ENCODE results near the gene CROCC2.

The CROCC2 gene

DNA sequence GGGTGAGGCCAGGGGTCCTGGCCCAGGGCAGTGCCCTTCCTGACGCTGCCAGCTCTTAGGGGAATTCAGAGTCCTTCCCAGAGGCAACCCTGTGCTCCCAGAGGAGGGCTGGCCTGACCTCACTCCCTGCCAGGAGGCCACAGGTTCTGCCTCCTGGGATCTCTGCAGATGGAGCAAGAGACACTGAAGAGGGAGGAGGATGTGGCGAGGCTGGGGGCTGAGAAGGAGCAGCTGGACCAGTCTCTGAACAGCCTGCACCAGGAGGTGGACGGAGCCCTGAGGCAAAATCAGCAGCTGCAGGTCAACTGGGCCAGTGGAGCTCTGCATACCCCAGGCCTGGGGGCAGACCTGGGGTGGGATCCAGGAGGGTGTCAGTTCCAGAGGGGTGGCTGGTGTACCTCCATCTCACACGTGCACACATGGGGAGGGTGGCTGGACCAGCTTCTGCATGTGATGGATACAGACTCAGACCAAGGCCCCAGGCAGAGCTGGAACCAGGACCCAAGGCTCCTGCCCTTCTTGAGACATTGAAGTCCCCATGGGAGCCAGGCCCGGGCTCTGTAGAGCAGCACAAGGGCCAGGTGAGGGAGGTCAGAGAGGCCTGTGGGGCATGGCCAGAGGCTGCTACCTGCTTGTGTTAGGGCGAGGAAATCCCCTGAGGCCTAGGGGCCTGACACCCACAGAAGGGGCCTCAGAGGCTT, 82.6 kb downstream of the CROCC2 start:
- Mint-ChIP-seq H3K4me1 (no peaks in the 10 kb centered on the region), H3K36me3 (ENCODE audit: low read depth) (no peaks in the 10 kb centered on the region), H3K27me3 (no peaks in the 10 kb centered on the region), H3K9me3 (no peaks in the 10 kb centered on the region), H3K4me3 (no peak overlapping the region), H3K27ac (no peak overlapping the region)
- DNase-seq (no peak), ATAC-seq (no peak)

DNA sequence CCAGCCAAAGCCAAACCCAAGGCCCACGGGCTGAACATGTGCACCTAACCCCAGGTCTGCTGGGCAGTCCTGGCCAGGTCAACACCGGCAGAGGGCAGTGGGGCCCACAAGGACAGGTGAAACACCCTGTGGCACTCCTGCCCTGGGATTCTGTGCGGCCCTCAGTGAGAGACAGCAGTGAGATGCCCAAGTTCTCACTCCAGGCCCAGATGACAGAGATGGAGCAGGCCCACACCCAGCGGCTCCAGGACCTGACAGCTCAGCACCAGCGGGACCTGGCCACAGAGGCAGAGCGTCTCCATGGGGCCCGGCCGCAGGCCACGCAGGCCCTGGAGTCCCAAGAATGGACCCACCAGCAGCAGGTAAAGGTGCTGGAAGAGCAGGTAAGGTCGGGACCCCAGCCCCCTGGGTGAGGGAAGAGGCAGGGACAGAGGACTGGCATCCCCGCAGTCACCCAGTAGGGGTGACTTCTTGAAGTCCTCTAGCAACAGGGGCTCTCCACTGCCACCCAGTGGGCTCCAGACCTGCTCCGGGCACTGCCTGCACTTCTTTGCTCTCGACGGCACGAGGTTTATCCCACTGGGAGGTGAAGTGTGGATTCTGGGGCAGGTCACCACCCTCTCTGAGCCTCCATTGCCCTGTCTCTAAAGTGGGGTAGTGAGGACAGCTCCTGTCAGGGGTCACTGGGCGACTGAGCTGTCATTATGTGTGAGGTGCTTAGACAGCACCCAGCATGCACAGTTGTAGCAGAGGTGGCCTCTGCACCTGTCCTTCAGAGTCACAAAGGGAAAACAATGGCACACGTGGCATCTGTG, 83.5 kb downstream of the CROCC2 start:
- DNase-seq (no peak), ATAC-seq (no peak)
- no peak overlapping the region for H3K4me3 Mint-ChIP-seq
- H3K4me1 Mint-ChIP-seq = no peaks in the 10 kb centered on the region
- no peaks in the 10 kb centered on the region for H3K36me3 Mint-ChIP-seq (ENCODE audit: low read depth)
- H3K9me3 Mint-ChIP-seq = no peaks in the 10 kb centered on the region
- no peak overlapping the region for H3K27ac Mint-ChIP-seq
- no peaks in the 10 kb centered on the region for H3K27me3 Mint-ChIP-seq

DNA sequence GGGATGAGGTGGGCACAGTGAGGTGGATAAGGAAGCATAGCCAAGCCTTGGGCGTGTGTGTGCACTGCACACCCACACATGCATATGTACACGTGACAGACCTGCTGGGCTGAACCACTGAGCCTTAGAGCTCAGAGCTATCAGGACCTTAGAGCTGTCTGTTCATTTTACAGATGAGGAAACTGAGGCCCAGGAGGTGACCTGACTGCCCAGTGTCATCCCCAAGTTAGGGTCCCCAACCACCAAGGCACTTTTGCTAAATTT, 84.1 kb downstream of the CROCC2 start:
- no peaks in the 10 kb centered on the region for H3K27me3 Mint-ChIP-seq
- no peaks in the 10 kb centered on the region for H3K9me3 Mint-ChIP-seq
- no peaks in the 10 kb centered on the region for H3K36me3 Mint-ChIP-seq (ENCODE audit: low read depth)
- no peaks in the 10 kb centered on the region for H3K4me1 Mint-ChIP-seq
- no peak overlapping the region for H3K4me3 Mint-ChIP-seq
- ATAC-seq (no peak), DNase-seq (no peak)
- H3K27ac Mint-ChIP-seq = no peak overlapping the region

DNA sequence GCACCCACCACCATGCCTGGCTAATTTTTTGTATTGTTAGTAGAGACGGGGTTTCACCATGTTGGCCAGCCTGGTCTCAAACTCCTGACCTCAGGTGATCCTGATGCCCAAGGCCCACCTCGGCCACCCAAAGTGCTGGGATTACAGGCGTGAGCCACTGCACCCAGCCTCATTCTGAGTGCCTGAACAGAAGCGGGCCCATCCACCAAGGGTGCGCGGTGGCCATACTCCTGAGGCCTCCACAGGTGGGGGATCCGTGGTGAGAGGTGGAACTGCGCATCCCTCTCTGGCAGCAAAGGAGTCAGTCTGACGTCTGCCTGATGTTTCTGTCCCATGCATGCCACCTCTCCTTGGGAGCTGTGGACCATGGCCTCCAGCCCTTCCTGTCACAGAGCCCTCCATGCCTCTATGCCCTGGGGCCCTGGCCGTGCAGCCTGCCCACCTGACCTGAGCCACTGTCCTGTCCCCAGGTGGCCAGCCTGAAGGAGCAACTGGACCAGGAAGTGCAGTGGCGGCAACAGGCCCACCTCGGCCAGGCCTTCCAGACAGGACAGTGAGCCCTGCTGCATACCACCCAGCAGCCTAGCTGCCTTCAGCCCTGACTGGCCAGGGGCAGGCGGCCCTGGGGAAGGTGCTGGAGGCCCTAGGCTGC, 84.7 kb downstream of the CROCC2 start:
- Mint-ChIP-seq H3K4me3 (no peak overlapping the region), H3K9me3 (no peaks in the 10 kb centered on the region), H3K27ac (no peak overlapping the region), H3K4me1 (no peaks in the 10 kb centered on the region), H3K27me3 (no peaks in the 10 kb centered on the region), H3K36me3 (ENCODE audit: low read depth) (no peaks in the 10 kb centered on the region)
- DNase-seq (no peak), ATAC-seq (no peak)

DNA sequence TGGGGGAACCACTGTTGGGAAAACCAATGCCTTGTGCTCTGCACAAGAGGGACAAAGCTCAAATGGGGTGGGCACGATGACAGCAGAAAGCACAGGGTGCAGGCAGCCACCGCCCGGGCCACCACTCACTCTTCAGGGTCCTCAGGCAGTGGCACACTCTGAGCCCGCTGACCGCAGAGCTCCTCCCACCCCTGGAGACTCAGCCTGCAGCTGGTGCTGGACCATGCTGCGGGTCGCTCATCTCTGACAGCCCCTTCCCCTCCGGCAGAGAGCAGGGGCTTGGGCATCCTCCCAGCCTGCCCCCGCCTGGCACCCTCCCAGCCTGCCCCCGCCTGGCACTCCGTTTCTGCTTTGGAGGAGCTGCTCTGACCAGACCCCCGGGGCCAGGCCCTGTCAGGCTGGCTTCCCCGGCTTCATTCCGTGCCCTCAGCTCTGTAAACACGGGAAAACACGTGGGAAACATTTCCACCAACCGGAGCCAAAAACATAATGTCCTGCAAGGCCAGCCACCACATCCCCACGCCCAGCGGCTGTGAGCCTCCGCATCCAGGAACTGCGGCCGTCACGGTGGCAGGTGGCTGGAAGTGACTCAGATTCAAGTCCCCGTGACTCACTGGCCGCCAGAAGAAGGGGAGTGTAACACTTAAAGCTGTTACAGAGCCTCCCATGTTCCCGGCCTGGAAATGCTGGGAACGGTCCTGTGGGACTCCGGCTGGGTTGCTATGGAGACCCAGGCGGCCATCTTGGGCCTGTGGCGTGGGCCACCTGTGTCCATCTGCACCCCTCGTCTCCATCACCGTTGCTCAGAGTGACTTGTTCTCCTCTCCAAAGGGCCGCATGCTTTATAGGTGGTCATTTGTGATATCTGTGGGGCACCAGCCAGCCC, 85.5 kb downstream of the CROCC2 start:
- H3K4me3 Mint-ChIP-seq = no peak overlapping the region
- DNase-seq = no peak

DNA sequence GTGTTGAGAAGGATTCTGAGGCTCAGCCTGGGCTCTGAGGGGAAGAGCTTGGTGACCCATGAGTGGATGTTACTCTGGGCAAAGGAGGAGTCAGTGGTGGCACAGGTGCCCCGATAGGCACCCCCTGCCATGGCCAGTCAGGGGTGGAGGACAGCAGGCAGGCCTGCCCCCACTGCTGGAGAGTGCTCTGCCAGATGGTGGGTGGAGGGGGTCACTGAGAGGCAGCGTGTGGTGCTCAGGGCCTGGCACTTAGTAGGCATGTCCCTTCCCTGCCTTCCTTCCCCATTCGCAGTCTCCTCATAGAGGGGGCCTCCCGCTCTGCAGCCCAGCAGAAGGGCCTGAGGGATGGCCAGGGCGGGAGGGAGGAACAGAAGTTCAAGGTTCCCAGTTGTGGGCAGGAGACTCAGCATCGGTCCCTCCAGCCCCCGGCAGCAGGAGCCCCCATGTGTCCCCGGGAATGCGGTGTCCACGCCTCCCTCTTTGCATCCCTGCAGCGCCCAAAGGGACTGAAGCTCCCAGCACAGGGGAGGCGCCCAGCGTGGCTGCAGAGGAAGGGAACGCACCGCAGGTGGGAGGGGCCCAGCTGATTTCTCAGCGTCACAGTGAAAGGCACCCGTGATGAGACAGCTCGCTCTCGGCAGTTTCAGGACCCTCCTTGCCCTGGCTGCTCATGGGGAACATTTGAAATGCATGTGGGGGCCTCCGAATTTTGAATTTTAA, 86.6 kb downstream of the CROCC2 start:
- Mint-ChIP-seq H3K27ac (no peak overlapping the region), H3K4me1 (peaks cover 6% of the 10 kb centered on the region), H3K4me3 (no peak overlapping the region), H3K9me3 (no peaks in the 10 kb centered on the region), H3K36me3 (ENCODE audit: low read depth) (no peaks in the 10 kb centered on the region), H3K27me3 (peaks cover 4% of the 10 kb centered on the region)
- ATAC-seq (no peak), DNase-seq (no peak)

More for the DNA sequence above, 85.5 kb downstream of the CROCC2 start:
- Mint-ChIP-seq H3K9me3 (no peaks in the 10 kb centered on the region), H3K4me1 (no peaks in the 10 kb centered on the region), H3K27me3 (no peaks in the 10 kb centered on the region), H3K27ac (no peak overlapping the region), H3K36me3 (ENCODE audit: low read depth) (no peaks in the 10 kb centered on the region)
- ATAC-seq = no peak

DNA sequence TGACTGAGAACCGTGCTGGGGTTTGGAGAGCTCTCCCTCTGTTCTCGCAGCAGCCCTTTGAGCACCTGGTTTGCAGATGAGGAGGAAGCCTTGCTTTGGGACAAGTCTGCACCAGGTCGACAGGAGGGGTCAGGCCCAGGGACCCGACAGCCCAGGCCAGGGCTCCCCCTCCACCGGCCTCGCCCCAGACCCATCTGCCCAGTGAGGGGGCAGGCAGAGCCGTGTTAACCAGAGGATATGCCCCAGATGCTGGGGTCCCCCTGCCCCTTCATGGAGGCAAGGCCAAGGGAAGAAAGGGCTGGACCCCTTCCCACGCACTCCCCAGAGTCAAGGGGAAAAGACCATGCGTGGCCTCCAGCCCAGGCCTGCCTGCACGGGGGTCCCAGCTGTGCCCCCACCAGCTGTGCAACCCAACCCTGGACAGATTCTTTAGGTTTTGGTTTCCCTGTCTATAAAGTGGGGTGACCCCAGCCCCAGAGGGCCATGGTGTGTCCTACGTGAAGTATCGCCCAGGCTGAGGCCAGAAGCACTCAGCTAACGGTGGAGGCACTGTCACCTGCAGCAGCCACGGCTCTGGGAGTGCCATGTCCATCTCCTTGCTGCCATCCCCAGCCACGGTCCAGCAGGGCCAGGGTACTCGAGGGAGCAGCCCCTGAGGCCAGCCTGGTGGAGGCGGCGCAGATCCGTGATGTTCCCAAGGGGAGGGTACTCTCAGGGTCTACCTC, 87.5 kb downstream of the CROCC2 start:
- Mint-ChIP-seq H3K36me3 (ENCODE audit: low read depth) (no peaks in the 10 kb centered on the region), H3K4me3 (no peak overlapping the region), H3K27me3 (peaks cover 4% of the 10 kb centered on the region), H3K27ac (no peak overlapping the region), H3K4me1 (peaks cover 6% of the 10 kb centered on the region), H3K9me3 (no peaks in the 10 kb centered on the region)
- DNase-seq (no peak), ATAC-seq (no peak)

DNA sequence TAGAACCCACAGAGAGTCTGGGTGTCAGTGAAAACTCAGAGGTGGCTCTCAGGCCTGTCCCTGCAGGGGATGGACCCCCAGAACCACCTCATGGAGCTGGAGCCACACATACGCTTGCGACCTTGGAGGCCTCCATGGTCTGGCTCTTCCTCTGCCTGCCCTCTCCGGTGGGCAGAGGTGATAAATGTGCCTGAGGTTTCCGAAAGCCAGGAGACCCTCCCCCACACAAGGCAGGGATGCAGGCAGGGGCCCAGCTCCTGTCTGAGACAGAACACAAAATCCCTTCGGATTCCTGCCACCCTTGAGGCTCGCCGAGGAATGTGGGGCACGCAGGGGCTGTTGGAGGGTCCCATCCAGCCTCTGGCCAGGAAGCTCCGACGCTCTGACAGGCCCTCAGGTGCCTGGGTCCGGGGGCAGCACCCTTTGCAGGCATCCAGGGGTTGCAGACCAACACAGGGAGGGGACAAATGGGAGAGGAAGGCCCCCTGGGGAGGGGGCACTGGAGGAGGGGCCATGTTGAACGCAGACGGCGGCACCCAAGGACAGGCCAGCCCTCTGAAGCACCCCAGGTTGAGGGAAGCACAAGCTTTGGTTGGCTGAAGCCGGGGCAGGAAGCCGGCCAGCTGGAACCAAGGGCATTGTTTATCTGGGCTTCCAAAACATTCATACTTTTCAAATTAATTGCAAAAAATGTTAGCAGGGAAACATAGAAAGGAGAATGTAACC, 88.2 kb downstream of the CROCC2 start:
- ATAC-seq (no peak), DNase-seq (no peak)
- Mint-ChIP-seq H3K9me3 (no peaks in the 10 kb centered on the region), H3K4me3 (no peak overlapping the region), H3K27me3 (peaks cover 4% of the 10 kb centered on the region), H3K4me1 (peaks cover 6% of the 10 kb centered on the region), H3K36me3 (ENCODE audit: low read depth) (no peaks in the 10 kb centered on the region), H3K27ac (no peak overlapping the region)

DNA sequence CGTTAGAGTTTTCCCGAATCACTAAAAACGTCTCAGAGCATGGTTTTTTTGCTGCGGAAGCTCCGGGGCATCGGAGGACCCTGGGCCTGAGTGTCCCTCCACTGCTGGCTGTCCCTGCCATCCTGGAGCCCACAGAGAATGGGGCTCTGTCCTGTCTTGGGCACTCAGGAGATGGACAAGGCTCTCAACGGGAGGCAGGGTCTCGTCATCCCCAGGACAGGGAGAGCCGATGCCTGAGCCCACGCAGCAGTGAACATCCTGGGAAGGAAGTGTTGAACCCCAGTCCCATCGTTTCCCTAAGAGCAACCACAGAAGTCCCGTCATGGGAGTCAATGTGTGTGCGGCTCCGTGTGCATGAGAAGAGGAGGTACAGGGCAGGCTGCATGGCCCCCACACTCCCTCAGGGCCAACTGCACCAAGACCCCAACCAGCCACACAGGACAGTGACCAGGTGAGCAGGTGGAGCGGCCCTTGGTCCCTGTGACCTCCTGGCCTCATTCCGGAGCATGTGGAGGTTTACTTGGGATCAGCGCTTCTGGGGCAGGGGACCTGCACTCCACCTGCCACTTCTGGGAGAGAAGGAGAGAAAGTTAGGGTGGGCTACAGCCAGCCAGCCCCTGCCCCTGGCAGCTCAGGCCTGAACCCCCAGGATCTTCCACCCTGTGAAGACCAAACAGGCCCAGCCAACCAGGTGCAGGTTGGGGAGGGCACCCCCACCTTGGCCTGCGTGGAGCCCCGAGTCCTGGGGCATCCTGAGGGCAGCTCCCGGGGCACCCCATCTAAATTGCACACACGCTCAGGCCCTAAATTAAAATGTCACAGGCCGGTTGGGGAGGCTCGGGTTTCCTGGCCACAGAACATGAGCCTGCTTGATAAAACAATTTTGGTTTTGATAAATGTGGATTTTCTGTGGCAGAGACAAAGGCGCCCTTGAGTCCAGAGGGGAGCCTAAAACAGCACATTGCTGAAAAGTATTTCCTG, 89.2 kb downstream of the CROCC2 start:
- Mint-ChIP-seq H3K9me3 (no peaks in the 10 kb centered on the region), H3K36me3 (ENCODE audit: low read depth) (no peaks in the 10 kb centered on the region), H3K27me3 (peaks cover 13% of the 10 kb centered on the region), H3K27ac (no peak overlapping the region), H3K4me1 (peaks cover 9% of the 10 kb centered on the region), H3K4me3 (no peak overlapping the region)
- DNase-seq (no peak), ATAC-seq (no peak)

DNA sequence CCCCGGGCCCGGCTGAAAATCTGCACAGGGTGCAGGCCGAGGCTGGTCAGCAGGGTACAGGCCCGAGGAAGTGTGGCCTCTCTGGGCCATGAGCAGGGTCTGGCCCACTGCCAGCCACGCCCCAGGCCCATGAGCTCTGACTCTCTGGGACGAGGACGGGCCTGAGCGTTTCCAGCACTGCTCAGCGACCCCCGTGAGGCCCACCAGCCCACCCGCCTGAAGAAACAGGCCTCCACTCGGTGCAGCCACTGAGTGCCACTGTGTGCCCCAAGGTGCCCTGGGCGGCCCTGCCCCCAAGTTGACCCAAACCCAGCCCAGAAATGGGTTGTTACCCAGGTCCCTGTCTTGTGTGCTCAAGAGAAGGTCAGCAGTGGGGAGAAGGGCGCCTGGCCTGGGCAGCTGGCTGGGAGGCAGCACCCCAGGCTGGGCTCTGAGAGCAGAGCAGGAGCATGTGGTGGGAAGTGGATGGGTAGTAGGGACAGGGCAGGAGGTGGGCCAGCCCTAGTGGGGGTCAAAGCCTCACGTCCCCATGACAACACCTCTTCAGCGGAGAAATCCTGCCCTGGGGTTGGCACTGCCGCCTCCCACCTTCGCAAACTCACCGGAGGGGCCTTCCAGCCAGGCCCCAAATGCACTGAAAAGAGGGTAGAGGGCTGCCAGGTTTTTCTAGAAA, 90.2 kb downstream of the CROCC2 start:
- Mint-ChIP-seq H3K36me3 (ENCODE audit: low read depth) (no peaks in the 10 kb centered on the region), H3K4me3 (no peak overlapping the region), H3K27me3 (peaks cover 17% of the 10 kb centered on the region), H3K27ac (no peak overlapping the region), H3K9me3 (no peaks in the 10 kb centered on the region), H3K4me1 (peaks cover 9% of the 10 kb centered on the region)
- no peak for ATAC-seq
- DNase-seq = no peak

DNA sequence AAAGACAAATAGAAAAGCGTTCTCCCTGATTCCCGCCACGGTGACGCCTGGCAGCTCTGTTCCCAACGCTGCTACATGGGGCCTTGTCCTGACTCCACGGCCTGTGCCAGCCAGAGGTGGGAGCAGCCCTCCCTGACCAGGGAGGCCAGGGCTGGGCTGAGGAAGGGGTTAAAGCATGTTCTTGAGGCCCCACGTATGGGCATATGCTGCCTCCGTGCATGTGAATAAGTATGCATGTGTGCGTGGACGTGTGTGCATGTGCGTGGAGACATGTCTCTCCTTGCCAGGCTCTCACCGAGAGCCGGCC, 90.7 kb downstream of the CROCC2 start:
- no peak overlapping the region for H3K27ac Mint-ChIP-seq
- DNase-seq = no peak
- peaks cover 17% of the 10 kb centered on the region for H3K27me3 Mint-ChIP-seq
- H3K4me3 Mint-ChIP-seq = no peak overlapping the region
- H3K4me1 Mint-ChIP-seq = peaks cover 9% of the 10 kb centered on the region
- no peaks in the 10 kb centered on the region for H3K9me3 Mint-ChIP-seq
- ATAC-seq = no peak
- no peaks in the 10 kb centered on the region for H3K36me3 Mint-ChIP-seq (ENCODE audit: low read depth)
